RWPE2 (cell line): Measurements from ENCODE around the gene RPS26.

Experiments used
- ATAC-seq: fragments of 200-7000 bp; cut with Tn5 transposase; 3 replicates; pipeline ENCODE4 v1.9.1; 2021; ENCODE audit warnings: low read depth
- DNase-seq: peaks from one replicate; pipeline ENCODE4 v3.0.0-alpha.2; 2020; ENCODE audit warnings: low spot score
- H3K27ac ChIP-seq: fragments of 450-650 bp; 2 replicates; pipeline ENCODE4 v1.5.1; 2017; ENCODE audit warnings: mild to moderate bottlenecking; ENCODE audit not compliant: poor library complexity, severe bottlenecking
- H3K27me3 ChIP-seq: fragments of 250-450 bp; sonication (Bioruptor Pico); 2 replicates; pipeline ENCODE4 v1.5.1; 2021; ENCODE audit warnings: mild to moderate bottlenecking, moderate library complexity; ENCODE audit not compliant: insufficient read depth, poor library complexity, severe bottlenecking
- H3K36me3 ChIP-seq: fragments of 250-450 bp; sonication (Bioruptor Pico); 2 replicates; pipeline ENCODE4 v1.5.1; 2020; ENCODE audit warnings: low read depth, mild to moderate bottlenecking, moderate library complexity
- H3K4me1 ChIP-seq: fragments of 250-450 bp; sonication (Bioruptor Pico); 2 replicates; pipeline ENCODE4 v1.5.1; 2021; ENCODE audit warnings: mild to moderate bottlenecking, moderate library complexity; ENCODE audit not compliant: insufficient read depth, poor library complexity, severe bottlenecking
- H3K4me3 ChIP-seq: fragments of 250-450 bp; sonication (Bioruptor Pico); 2 replicates; pipeline ENCODE4 v1.5.1; 2021; ENCODE audit warnings: mild to moderate bottlenecking, moderate library complexity; ENCODE audit not compliant: severe bottlenecking
- H3K9me3 ChIP-seq: fragments of 250-450 bp; sonication (Bioruptor Pico); 2 replicates; pipeline ENCODE4 v1.5.1; 2021; ENCODE audit warnings: mild to moderate bottlenecking, moderate library complexity; ENCODE audit not compliant: severe bottlenecking
- TF ChIP-seq, protein P1 (sequence below): fragments of 450-650 bp; IDR thresholded peaks from one replicate; pipeline ENCODE4 v1.5.1; 2017; ENCODE audit warnings: mild to moderate bottlenecking, moderate library complexity; ENCODE audit not compliant: poor library complexity, severe bottlenecking

The RPS26 gene

DNA sequence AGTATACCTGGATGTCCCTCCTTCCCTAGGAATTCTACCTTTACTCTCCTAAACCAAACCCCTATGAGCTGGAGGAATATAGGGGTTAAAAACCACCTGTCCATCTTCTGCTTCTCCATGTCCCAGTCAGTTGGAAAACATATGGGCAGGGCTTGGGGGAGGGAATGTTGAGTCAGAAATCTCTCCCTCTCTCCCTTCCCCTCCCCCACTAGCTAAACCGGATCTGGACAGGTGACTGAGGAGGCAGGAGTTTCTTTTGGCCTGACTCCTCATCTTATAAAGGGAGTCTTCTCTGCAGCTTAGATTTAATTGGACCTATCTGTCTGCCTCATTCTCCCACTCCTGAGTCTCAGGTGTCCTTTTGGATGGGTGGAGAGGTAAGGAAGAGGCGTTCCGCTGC lies 44.4 kb downstream of the RPS26 start:
- H3K27ac ChIP-seq = no peak overlapping the region
- H3K36me3 ChIP-seq = peaks cover 5% of the 10 kb centered on the region; the same call in 1 of the 2 replicates
- no peaks in the 10 kb centered on the region for H3K9me3 ChIP-seq
- H3K27me3 ChIP-seq = no peaks in the 10 kb centered on the region
- no peak overlapping the region for H3K4me3 ChIP-seq
- ATAC-seq = 0 out of 3 replicates have a peak, but pooled peaks have one; percentile 24
- no peaks in the 10 kb centered on the region for H3K4me1 ChIP-seq
- DNase-seq = no peak
- TF ChIP-seq, protein P1, sequence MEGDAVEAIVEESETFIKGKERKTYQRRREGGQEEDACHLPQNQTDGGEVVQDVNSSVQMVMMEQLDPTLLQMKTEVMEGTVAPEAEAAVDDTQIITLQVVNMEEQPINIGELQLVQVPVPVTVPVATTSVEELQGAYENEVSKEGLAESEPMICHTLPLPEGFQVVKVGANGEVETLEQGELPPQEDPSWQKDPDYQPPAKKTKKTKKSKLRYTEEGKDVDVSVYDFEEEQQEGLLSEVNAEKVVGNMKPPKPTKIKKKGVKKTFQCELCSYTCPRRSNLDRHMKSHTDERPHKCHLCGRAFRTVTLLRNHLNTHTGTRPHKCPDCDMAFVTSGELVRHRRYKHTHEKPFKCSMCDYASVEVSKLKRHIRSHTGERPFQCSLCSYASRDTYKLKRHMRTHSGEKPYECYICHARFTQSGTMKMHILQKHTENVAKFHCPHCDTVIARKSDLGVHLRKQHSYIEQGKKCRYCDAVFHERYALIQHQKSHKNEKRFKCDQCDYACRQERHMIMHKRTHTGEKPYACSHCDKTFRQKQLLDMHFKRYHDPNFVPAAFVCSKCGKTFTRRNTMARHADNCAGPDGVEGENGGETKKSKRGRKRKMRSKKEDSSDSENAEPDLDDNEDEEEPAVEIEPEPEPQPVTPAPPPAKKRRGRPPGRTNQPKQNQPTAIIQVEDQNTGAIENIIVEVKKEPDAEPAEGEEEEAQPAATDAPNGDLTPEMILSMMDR = no peak

DNA sequence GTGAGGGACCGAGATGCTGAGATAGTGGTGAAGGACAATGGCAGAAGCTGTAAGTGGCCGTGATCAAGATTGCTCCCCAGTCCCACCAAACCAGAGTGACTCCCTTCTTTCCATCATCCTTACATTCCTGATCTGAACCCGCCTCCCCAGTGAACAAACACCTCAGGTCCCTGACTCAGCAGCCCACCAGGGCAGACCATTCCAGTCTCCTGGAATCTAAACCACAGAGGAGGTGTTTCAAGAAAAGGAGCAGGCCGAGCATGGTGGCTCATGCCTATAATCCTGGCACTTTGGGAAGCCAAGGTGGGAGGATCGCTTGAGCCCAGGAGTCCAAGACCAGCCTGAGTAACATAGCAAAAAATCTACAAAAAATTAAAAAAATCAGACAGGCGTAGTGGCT lies 44.9 kb downstream of the RPS26 start:
- no peak overlapping the region for H3K4me3 ChIP-seq

DNA sequence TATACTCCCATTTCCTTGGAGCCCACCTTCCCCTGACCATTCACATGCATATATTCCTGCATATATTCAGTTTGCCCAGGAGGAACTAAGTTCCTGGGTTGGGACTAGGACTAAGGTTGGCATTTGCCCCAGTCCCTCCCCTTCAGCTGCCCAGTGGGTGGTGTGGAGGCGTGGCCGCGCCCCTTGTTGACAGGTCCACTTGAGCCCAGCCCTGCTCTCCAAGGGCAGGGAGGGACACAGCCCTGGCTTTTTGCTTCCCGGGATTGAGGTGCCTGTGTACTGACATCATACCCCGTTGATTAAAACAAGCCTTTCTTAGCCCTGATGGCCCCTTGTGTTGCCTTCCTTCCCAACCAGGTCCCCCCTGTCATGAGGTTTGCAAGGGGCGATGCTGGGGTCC lies 45.5 kb downstream of the RPS26 start:
- no peaks in the 10 kb centered on the region for H3K4me1 ChIP-seq
- TF ChIP-seq, protein P1 = no peak
- no peak for ATAC-seq
- H3K4me3 ChIP-seq = no peak overlapping the region
- H3K9me3 ChIP-seq = no peaks in the 10 kb centered on the region
- H3K27me3 ChIP-seq = no peaks in the 10 kb centered on the region
- no peak for DNase-seq
- H3K36me3 ChIP-seq = peaks cover 5% of the 10 kb centered on the region; the same call in 1 of the 2 replicates
- H3K27ac ChIP-seq = no peak overlapping the region

More for the DNA sequence above, 44.9 kb downstream of the RPS26 start:
- ATAC-seq (no peak), DNase-seq (no peak)
- peaks cover 5% of the 10 kb centered on the region; the same call in 1 of the 2 replicates for H3K36me3 ChIP-seq
- no peaks in the 10 kb centered on the region for H3K4me1 ChIP-seq
- no peak overlapping the region for H3K27ac ChIP-seq
- no peaks in the 10 kb centered on the region for H3K27me3 ChIP-seq
- H3K9me3 ChIP-seq = no peaks in the 10 kb centered on the region
- TF ChIP-seq, protein P1 = no peak
